H9 (cell line): ENCODE measurements around the gene CD300C. TPM values are rescaled to one million over a fixed set of nuclear protein-coding genes. Genes with fewer than 3 reads are reported as not detected.

Experiments
- DNase-seq: peaks from one replicate; pipeline ENCODE4 v3.0.0-alpha.2; 2017
- H2AFZ ChIP-seq: one replicate; pipeline ENCODE4 v1.6.1; 2013; ENCODE audit warnings: mild to moderate bottlenecking, low read length, control low read depth, moderate library complexity
- H2AK5ac ChIP-seq: 2 replicates; pipeline ENCODE4 v1.6.1; 2013; ENCODE audit warnings: low read length, control low read depth, mixed read lengths; ENCODE audit not compliant: insufficient read length
- H2BK120ac ChIP-seq: one replicate; pipeline ENCODE4 v1.6.1; 2013; ENCODE audit warnings: low read depth, mild to moderate bottlenecking, low read length, control low read depth, inconsistent platforms; ENCODE audit not compliant: poor library complexity, severe bottlenecking
- H2BK12ac ChIP-seq: 2 replicates; pipeline ENCODE4 v1.6.1; 2013; ENCODE audit warnings: low read length, control low read depth, mixed read lengths, low read depth; ENCODE audit not compliant: insufficient read length
- H2BK15ac ChIP-seq: 2 replicates; pipeline ENCODE4 v1.6.1; 2013; ENCODE audit warnings: low read depth, low read length, control low read depth
- H2BK20ac ChIP-seq: one replicate; pipeline ENCODE4 v1.6.1; 2013; ENCODE audit warnings: low read depth, mild to moderate bottlenecking, low read length, control low read depth, inconsistent platforms; ENCODE audit not compliant: poor library complexity, severe bottlenecking
- H2BK5ac ChIP-seq: 2 replicates; pipeline ENCODE4 v1.6.1; 2013; ENCODE audit warnings: low read length, control low read depth, mixed read lengths; ENCODE audit not compliant: insufficient read length
- H3K14ac ChIP-seq: 2 replicates; pipeline ENCODE4 v1.6.1; 2013; ENCODE audit warnings: low read length, control low read depth; ENCODE audit not compliant: insufficient read depth
- H3K18ac ChIP-seq: 2 replicates; pipeline ENCODE4 v1.6.1; 2013; ENCODE audit warnings: low read depth, mild to moderate bottlenecking, mixed read lengths, low read length, control low read depth; ENCODE audit not compliant: insufficient read length
- H3K23ac ChIP-seq: 2 replicates; pipeline ENCODE4 v1.6.1; 2013; ENCODE audit warnings: low read length, control low read depth, mixed read lengths, low read depth; ENCODE audit not compliant: insufficient read length
- H3K23me2 ChIP-seq: 2 replicates; pipeline ENCODE4 v1.6.1; 2013; ENCODE audit warnings: low read depth, mild to moderate bottlenecking, mixed read lengths, low read length, control low read depth; ENCODE audit not compliant: insufficient read length, poor library complexity, severe bottlenecking
- H3K27ac ChIP-seq: 2 replicates; pipeline ENCODE4 v1.5.1; 2013; ENCODE audit warnings: low read length, control low read depth, mixed read lengths, low read depth; ENCODE audit not compliant: insufficient read length
- H3K27me3 ChIP-seq: 2 replicates; pipeline ENCODE4 v1.6.1; 2013; ENCODE audit warnings: low read length, control low read depth, inconsistent platforms; ENCODE audit not compliant: insufficient read depth
- H3K4ac ChIP-seq: 2 replicates; pipeline ENCODE4 v1.6.1; 2013; ENCODE audit warnings: low read depth, mild to moderate bottlenecking, control low read depth, inconsistent platforms, low read length, moderate library complexity
- H3K4me1 ChIP-seq: 2 replicates; pipeline ENCODE4 v1.6.1; 2013; ENCODE audit warnings: low read length, control low read depth, inconsistent platforms; ENCODE audit not compliant: insufficient read depth
- H3K4me2 ChIP-seq: 2 replicates; pipeline ENCODE4 v1.6.1; 2013; ENCODE audit warnings: low read length, control low read depth, mixed read lengths; ENCODE audit not compliant: insufficient read length, insufficient read depth
- H3K56ac ChIP-seq: 2 replicates; pipeline ENCODE4 v1.6.1; 2013; ENCODE audit warnings: low read depth, mild to moderate bottlenecking, mixed read lengths, low read length, control low read depth; ENCODE audit not compliant: insufficient read length
- H3K79me1 ChIP-seq: 2 replicates; pipeline ENCODE4 v1.6.1; 2013; ENCODE audit warnings: low read depth, mild to moderate bottlenecking, moderate library complexity, low read length, control low read depth, inconsistent platforms; ENCODE audit not compliant: insufficient read depth, poor library complexity, severe bottlenecking
- H3K79me2 ChIP-seq: 2 replicates; pipeline ENCODE4 v1.6.1; 2013; ENCODE audit warnings: low read length, control low read depth, inconsistent platforms; ENCODE audit not compliant: insufficient read depth
- H3K9ac ChIP-seq: 2 replicates; pipeline ENCODE4 v1.6.1; 2013; ENCODE audit warnings: low read length, control low read depth, mixed read lengths; ENCODE audit not compliant: insufficient read length; ENCODE audit errors: extremely low read depth
- H3K9me3 ChIP-seq: one replicate; pipeline ENCODE4 v1.6.1; 2013; ENCODE audit warnings: low read depth, low read length, inconsistent platforms; ENCODE audit not compliant: control insufficient read depth
- H3T11ph ChIP-seq: one replicate; pipeline ENCODE4 v1.6.1; 2013; ENCODE audit warnings: mild to moderate bottlenecking, low read length, control low read depth, inconsistent platforms
- H4K20me1 ChIP-seq: one replicate; pipeline ENCODE4 v1.6.1; 2013; ENCODE audit not compliant: control insufficient read depth, insufficient read length, insufficient read depth
- H4K5ac ChIP-seq: 2 replicates; pipeline ENCODE4 v1.6.1; 2013; ENCODE audit warnings: low read depth, mild to moderate bottlenecking, mixed read lengths, low read length, control low read depth; ENCODE audit not compliant: insufficient read length
- H4K8ac ChIP-seq: replicated peaks from 2 replicates; pipeline ENCODE4 v1.6.1; 2013; ENCODE audit warnings: low read length, control low read depth, mixed read lengths, low read depth; ENCODE audit not compliant: insufficient read length
- H4K91ac ChIP-seq: 2 replicates; pipeline ENCODE4 v1.6.1; 2013; ENCODE audit warnings: low read depth, mild to moderate bottlenecking, moderate library complexity, mixed read lengths, low read length, control low read depth; ENCODE audit not compliant: insufficient read length
- H3K27ac Mint-ChIP-seq, 3 experiments: 2 replicates in 2 of 3; 3 replicates in 1 of 3; pipeline ENCODE4 v1.8.0; 2020 to 2021; ENCODE audit warnings: mixed read lengths in 3 of 3, mild to moderate bottlenecking in 1 of 3, moderate library complexity in 1 of 3
- H3K27me3 Mint-ChIP-seq: 2 replicates; pipeline ENCODE4 v1.8.0; 2021; ENCODE audit warnings: low read depth, mild to moderate bottlenecking, moderate library complexity, mixed read lengths
- H3K36me3 Mint-ChIP-seq, 3 experiments: 2 replicates in 2 of 3; 3 replicates in 1 of 3; pipeline ENCODE4 v1.8.0; 2020 to 2021; ENCODE audit warnings: low read depth in 3 of 3, mixed read lengths in 3 of 3; ENCODE audit not compliant: insufficient read depth in 1 of 3
- H3K4me1 Mint-ChIP-seq, 2 experiments: 2 replicates each; pipeline ENCODE4 v1.8.0; 2020; ENCODE audit warnings: mixed read lengths in 2 of 2
- H3K4me3 Mint-ChIP-seq, 2 experiments: 2 replicates in 1 of 2; 3 replicates in 1 of 2; pipeline ENCODE4 v1.8.0; 2020 to 2021; ENCODE audit warnings: mild to moderate bottlenecking in 2 of 2, mixed read lengths in 2 of 2, moderate library complexity in 1 of 2
- H3K9me3 Mint-ChIP-seq, 2 experiments: 2 replicates in 1 of 2; 3 replicates in 1 of 2; pipeline ENCODE4 v1.8.0; 2020; ENCODE audit warnings: mild to moderate bottlenecking in 2 of 2, mixed read lengths in 2 of 2, moderate library complexity in 1 of 2
- CTCF ChIP-seq: fragments of 200-600 bp; sonication (generic); conservative IDR thresholded peaks from 3 replicates; pipeline ENCODE4 v1.8.0; 2021; ENCODE audit warnings: antibody characterized with exemption, mild to moderate bottlenecking
- WGBS: extraction: QIAGEN DNeasy Blood & Tissue Kit; methylation state at CpG from one replicate; pipeline ENCODE4 v1.1.7; 2013; ENCODE audit warnings: missing lambda C conversion rate, low lambda C conversion rate, mixed read lengths; ENCODE audit not compliant: insufficient read length; ENCODE audit errors: extremely low coverage; 5-methylcytosine and 5-hydroxymethylcytosine counted together
- total RNA-seq: library from RNA; stranded (reverse); gene quantifications from 2 replicates; pipeline ENCODE4 v1.2.1, GENCODE V29; 2021

CD300C gene
- total RNA-seq, 1 experiment from 2014 or later: not detected

GRCh38 chr17:74514632-74515334 lies 31.1 kb downstream of the CD300C start:
- Histone ChIP-seq H2BK5ac (no peak overlapping the region), H3K79me2 (no peaks in the 10 kb centered on the region), H3K18ac (no peak overlapping the region), H4K91ac (no peak overlapping the region), H3K27ac (no peak overlapping the region), H3K27me3 (0 out of 2 replicates have a peak, but pooled peaks cover 1% of the 10 kb centered on the region), H3T11ph (no peak overlapping the region), H3K9me3 (peaks cover 8% of the 10 kb centered on the region), H3K14ac (no peak overlapping the region), H2BK120ac (no peak overlapping the region), H3K4me1 (no peaks in the 10 kb centered on the region), H4K20me1 (no peaks in the 10 kb centered on the region), H3K79me1 (no peaks in the 10 kb centered on the region), H3K9ac (no peak overlapping the region), H4K5ac (no peak overlapping the region), H2AK5ac (no peak overlapping the region), H2AFZ (no peak overlapping the region), H4K8ac (no peak overlapping the region), H3K56ac (no peak overlapping the region), H2BK15ac (no peak overlapping the region), H3K23ac (no peak overlapping the region), H3K4me2 (no peak overlapping the region), H3K23me2 (no peaks in the 10 kb centered on the region), H2BK12ac (no peak overlapping the region), H2BK20ac (no peak overlapping the region), H3K4ac (no peak overlapping the region)
- H3K27me3 Mint-ChIP-seq: peaks cover 66% of the 10 kb centered on the region
- H3K36me3 Mint-ChIP-seq: peaks cover 11 to 12% (median 12%) of the 10 kb centered on the region in 3 experiments
- no peak for DNase-seq
- peak overlapping the region in 2 of 3 experiments; percentile 52 to 94; a peak in 3 of 7 replicates for H3K27ac Mint-ChIP-seq
- no peaks in the 10 kb centered on the region for H3K4me1 Mint-ChIP-seq
- no peak for TF ChIP-seq CTCF
- no CpG with 5 or more reads among the region's 10 CpGs for WGBS
- H3K9me3 Mint-ChIP-seq: peaks cover 26 to 36% of the 10 kb centered on the region in 2 experiments
- peak overlapping the region in 1 of 2 experiments; percentile 13; a peak in 2 of 5 replicates for H3K4me3 Mint-ChIP-seq
